Measurements from ENCODE around the gene UBTD2.

DNA sequence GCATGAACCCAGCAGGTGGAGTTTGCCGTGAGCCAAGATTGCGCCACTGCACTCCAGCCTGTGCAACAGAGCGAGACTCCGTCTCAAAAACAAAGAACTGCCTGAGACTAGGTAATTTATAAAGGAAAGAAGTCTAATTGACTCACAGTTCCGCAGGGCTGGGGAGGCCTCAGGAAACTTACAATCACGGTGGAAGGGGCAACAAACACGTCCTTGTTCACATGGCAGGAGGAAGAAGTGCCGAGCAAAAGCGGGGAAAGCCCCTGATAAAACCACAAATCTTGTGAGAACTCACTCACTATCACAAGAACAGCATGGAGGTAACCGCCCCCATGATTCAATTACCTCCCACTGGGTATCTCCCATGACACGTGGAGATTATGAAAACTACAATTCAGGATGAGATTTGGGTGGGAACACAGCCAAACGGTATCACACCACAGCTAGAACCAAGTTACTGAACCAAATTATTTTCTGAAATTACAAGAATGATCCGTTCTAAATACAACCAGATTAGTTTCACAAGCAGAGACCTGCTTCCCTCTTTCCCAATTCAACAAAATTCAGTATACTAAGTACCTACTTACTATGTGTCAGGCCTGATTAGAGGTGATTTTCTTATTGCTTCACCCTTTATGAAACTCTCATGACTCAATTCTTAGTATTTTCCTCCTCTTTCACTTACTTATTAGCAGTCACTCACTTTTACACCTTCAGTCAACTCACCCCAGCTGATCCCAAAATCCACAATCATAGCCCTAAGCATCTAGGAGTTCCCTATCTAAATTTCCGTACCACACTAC lies 8.4 kb downstream of the UBTD2 start:
- TF ChIP-seq, protein P1, sequence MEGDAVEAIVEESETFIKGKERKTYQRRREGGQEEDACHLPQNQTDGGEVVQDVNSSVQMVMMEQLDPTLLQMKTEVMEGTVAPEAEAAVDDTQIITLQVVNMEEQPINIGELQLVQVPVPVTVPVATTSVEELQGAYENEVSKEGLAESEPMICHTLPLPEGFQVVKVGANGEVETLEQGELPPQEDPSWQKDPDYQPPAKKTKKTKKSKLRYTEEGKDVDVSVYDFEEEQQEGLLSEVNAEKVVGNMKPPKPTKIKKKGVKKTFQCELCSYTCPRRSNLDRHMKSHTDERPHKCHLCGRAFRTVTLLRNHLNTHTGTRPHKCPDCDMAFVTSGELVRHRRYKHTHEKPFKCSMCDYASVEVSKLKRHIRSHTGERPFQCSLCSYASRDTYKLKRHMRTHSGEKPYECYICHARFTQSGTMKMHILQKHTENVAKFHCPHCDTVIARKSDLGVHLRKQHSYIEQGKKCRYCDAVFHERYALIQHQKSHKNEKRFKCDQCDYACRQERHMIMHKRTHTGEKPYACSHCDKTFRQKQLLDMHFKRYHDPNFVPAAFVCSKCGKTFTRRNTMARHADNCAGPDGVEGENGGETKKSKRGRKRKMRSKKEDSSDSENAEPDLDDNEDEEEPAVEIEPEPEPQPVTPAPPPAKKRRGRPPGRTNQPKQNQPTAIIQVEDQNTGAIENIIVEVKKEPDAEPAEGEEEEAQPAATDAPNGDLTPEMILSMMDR (IDR thresholded peaks at IDR 0.05; ENCODE audit: low read length) = no peak
- TF ChIP-seq EZH2phosphoT487 (IDR thresholded peaks at IDR 0.05; ENCODE audit: low read length) = no peak

All from MM.1S (cell line).